C4-2B (cell line): ENCODE measurements around the gene ZNF106.

Experiments used
- CTCF ChIP-seq: fragments of 450-650 bp; conservative IDR thresholded peaks from 2 replicates; pipeline ENCODE4 v1.5.1; 2017; ENCODE audit warnings: mild to moderate bottlenecking
- ZFX ChIP-seq: fragments of 450-650 bp; IDR thresholded peaks from 2 replicates; pipeline ENCODE4 v1.6.1; 2017

GRCh38 chr15:42448281-42448680 is 42.7 kb downstream of the ZNF106 start:
- TF ChIP-seq CTCF, result no peak
- TF ChIP-seq ZFX, result no peak
